ENCODE results near the gene TESK1.

Gene TESK1

DNA sequence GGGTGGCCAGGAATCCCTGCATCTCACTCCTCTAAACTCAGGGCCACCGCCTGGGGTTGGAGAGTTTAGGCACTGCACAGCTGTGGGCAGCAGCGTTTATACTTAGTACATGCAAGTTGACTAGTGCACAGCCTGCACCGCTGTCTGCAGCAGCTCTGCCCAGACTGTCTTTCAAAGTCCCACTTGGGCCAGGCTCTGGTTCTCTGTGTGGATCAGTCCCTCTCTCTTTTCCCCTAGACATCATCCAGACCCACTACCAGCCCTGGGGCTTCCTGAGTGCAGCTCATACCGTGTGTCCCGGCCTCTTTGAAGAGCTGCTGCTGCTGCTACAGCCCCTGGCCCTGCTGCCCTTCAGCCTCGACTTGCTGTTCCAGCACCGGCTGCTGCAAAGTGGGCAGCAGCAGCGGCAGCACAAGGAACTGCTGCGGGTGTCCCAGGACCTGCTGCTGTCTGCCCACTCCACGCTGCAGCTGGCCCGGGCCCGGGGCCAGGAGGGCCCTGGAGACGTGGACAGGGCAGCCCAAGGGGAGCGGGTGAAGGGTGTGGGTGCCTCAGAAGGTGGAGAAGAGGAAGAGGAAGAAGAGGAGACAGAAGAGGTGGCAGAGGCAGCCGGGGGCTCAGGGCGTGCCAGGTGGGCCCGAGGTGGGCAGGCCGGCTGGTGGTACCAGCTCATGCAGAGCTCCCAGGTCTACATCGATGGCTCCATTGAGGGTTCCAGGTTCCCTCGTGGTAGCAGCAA lies 45.1 kb upstream of the TESK1 start:
- Mint-ChIP-seq H3K27ac (no peak overlapping the region), H3K4me1 (peaks cover 18% of the 10 kb centered on the region), H3K27me3 (ENCODE audit: low read depth) (peaks cover 4% of the 10 kb centered on the region), H3K9me3 (no peaks in the 10 kb centered on the region), H3K36me3 (ENCODE audit: low read depth) (peaks cover 29% of the 10 kb centered on the region), H3K4me3 (no peak overlapping the region)
- TF ChIP-seq CTCF (IDR thresholded peaks at IDR 0.05; ENCODE audit: unreplicated experiment in 3 of 3): no peak

DNA sequence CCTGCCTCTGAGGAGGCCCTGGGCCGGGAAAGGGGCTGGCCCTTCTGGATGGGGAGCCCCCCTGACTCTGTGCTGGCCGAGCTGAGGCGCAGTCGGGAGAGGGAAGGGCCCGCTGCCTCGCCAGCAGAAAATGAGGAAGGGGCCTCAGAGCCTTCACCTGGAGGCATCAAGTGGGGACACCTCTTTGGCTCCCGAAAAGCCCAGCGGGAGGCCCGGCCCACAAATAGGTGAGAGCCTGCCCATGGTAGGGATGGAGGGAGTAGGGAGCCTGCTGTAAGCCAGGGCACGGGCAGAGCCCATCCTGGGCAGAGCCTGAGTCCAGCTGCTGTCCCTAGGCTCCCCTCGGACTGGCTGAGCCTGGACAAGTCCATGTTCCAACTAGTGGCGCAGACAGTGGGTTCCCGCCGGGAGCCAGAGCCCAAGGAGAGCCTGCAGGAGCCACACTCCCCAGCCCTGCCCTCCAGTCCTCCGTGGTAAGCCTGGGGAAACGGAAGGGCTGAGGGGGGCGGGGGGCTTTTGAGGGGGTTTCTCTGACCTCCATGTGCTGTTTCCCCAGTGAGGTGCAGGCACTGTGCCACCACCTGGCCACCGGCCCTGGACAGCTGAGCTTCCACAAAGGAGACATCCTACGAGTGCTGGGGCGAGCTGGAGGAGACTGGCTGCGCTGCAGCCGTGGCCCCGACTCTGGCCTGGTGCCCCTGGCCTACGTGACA lies 44.3 kb upstream of the TESK1 start:
- H3K4me3 Mint-ChIP-seq: no peak overlapping the region
- no peaks in the 10 kb centered on the region for H3K9me3 Mint-ChIP-seq
- TF ChIP-seq CTCF (IDR thresholded peaks at IDR 0.05; ENCODE audit: unreplicated experiment in 3 of 3): no peak
- H3K36me3 Mint-ChIP-seq (ENCODE audit: low read depth): peaks cover 25% of the 10 kb centered on the region
- H3K27me3 Mint-ChIP-seq (ENCODE audit: low read depth): peaks cover 4% of the 10 kb centered on the region
- H3K27ac Mint-ChIP-seq: no peak overlapping the region
- peaks cover 23% of the 10 kb centered on the region for H3K4me1 Mint-ChIP-seq

- Mint-ChIP-seq H3K36me3 (ENCODE audit: low read depth) (peaks cover 22% of the 10 kb centered on the region), H3K27ac (no peak overlapping the region), H3K27me3 (ENCODE audit: low read depth) (peaks cover 4% of the 10 kb centered on the region), H3K4me1 (peaks cover 32% of the 10 kb centered on the region), H3K4me3 (no peak overlapping the region), H3K9me3 (no peaks in the 10 kb centered on the region)
- no peak for TF ChIP-seq CTCF (IDR thresholded peaks at IDR 0.05; ENCODE audit: unreplicated experiment in 3 of 3)
These were observed 43.4 kb upstream of the TESK1 start for GRCh38 chr9:35561468-35562261.

DNA sequence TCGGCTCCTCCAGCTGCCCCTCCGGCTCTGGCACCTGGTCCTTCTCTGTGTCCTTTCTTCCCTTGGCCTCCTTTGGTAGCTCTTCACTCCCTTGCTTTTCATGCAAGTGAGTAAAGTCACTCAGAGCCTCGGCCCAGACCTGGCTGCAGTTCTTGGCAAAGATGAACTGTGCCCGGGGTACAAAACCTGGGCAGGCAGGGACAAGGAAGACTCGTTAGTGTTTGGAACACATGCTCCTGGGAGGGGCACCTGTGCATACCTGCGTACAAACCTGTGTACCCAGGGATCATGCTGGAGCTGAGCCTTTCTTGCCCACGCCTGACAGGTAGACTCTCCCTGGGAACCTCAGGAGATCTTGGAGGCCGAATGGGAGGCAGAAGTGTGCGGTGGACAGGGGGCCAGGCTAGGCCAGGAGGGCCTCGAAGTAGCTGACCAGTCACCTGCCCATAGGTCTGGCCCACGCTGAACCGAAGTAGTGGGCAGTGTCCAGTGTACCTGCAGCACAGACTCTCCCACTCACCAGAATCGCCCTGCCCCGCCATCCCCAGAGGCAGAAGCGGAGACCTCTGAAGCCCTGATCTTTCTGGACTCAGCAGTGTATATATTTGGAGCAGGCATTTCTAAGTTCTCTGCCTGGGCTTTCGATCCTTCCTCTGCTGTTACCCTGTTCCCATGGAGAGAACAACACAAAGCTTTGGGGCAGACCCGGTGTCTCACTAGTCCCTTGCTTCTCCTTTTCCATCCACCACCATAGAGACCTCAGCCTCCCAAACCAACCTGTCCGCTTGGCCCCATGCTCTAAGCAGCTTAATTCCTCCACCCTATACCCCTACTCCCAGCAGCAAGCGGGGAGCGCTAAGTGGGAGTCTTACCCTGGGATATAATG lies 41.9 kb upstream of the TESK1 start:
- peaks cover 4% of the 10 kb centered on the region for H3K27me3 Mint-ChIP-seq (ENCODE audit: low read depth)
- no peak for TF ChIP-seq CTCF (IDR thresholded peaks at IDR 0.05; ENCODE audit: unreplicated experiment in 3 of 3)
- H3K4me1 Mint-ChIP-seq: peaks cover 35% of the 10 kb centered on the region
- peak overlapping the region; percentile 42 to 55 (median 47) for H3K27ac Mint-ChIP-seq
- H3K36me3 Mint-ChIP-seq (ENCODE audit: low read depth): peaks cover 10% of the 10 kb centered on the region
- H3K9me3 Mint-ChIP-seq: no peaks in the 10 kb centered on the region
- no peak overlapping the region for H3K4me3 Mint-ChIP-seq

DNA sequence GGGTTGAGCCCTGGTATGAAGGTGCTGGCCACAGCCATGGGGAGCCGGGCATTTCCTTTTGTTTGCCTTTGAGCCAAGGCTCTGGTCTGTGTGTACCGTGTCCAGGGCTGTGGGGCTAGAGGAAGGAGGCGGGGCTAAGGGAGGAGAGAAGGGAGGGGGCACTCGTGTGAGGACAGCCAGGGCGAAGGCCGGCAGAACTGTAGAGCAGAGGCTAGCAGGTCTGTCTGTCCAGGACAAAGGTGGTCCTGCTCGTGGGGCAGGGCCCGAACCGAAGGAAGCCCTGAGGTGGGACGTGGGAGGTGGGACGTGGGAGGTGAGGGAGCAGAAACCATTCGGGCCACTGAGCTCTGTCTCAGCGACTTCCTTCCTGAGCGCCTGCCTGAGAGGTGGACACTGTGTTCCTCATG lies 41.3 kb upstream of the TESK1 start:
- Mint-ChIP-seq H3K27me3 (ENCODE audit: low read depth) (peaks cover 4% of the 10 kb centered on the region), H3K27ac (peak overlapping the region; percentile 42 to 55 (median 47)), H3K4me3 (no peak overlapping the region), H3K4me1 (peaks cover 35% of the 10 kb centered on the region), H3K9me3 (no peaks in the 10 kb centered on the region), H3K36me3 (ENCODE audit: low read depth) (peaks cover 4% of the 10 kb centered on the region)
- no peak for TF ChIP-seq CTCF (IDR thresholded peaks at IDR 0.05; ENCODE audit: unreplicated experiment in 3 of 3)

Data from nephron (organoid).